Glutamatergic neuron (in vitro differentiated cells): ENCODE measurements around the gene IKZF2. TPM values are rescaled to one million over a fixed set of nuclear protein-coding genes. Genes with fewer than 3 reads are reported as not detected.

Source experiments
- DNase-seq: peaks from one replicate; pipeline ENCODE4 v3.0.0; 2022
- H3K27ac Mint-ChIP-seq: one replicate; pipeline ENCODE4 v1.8.0; 2020; ENCODE audit warnings: mild to moderate bottlenecking, mixed read lengths, inconsistent platforms; ENCODE audit not compliant: unreplicated experiment
- H3K27me3 Mint-ChIP-seq: one replicate; pipeline ENCODE4 v1.8.0; 2020; ENCODE audit warnings: mild to moderate bottlenecking, moderate library complexity, mixed read lengths, inconsistent platforms; ENCODE audit not compliant: unreplicated experiment
- H3K36me3 Mint-ChIP-seq: one replicate; pipeline ENCODE4 v1.8.0; 2020; ENCODE audit warnings: mild to moderate bottlenecking, mixed read lengths, inconsistent platforms; ENCODE audit not compliant: unreplicated experiment
- H3K4me1 Mint-ChIP-seq: one replicate; pipeline ENCODE4 v1.8.0; 2020; ENCODE audit warnings: mild to moderate bottlenecking, low read depth, mixed read lengths, inconsistent platforms; ENCODE audit not compliant: unreplicated experiment
- H3K4me3 Mint-ChIP-seq: one replicate; pipeline ENCODE4 v1.8.0; 2020; ENCODE audit warnings: mild to moderate bottlenecking, mixed read lengths, inconsistent platforms; ENCODE audit not compliant: unreplicated experiment
- H3K9me3 Mint-ChIP-seq: one replicate; pipeline ENCODE4 v1.8.0; 2020; ENCODE audit warnings: mild to moderate bottlenecking, moderate library complexity, mixed read lengths, inconsistent platforms; ENCODE audit not compliant: unreplicated experiment
- total RNA-seq: library from RNA; stranded (reverse); fragmentation: NEBNext Ultra II Directional; extraction: Animal tissue kit (Norgen Biotek cat#: 25700); gene quantifications from one replicate; pipeline ENCODE4 v1.2.1, GENCODE V29; 2021; ENCODE audit not compliant: unreplicated experiment
- TF ChIP-seq, protein P1 (sequence below): fragments of 200-600 bp; sonication (generic); IDR thresholded peaks from one replicate; pipeline ENCODE4 v1.5.0; 2021; ENCODE audit not compliant: partially characterized antibody, unreplicated experiment

IKZF2 gene
- total RNA-seq, 1 donor from 2014 or later, result 1.8 TPM

DNA sequence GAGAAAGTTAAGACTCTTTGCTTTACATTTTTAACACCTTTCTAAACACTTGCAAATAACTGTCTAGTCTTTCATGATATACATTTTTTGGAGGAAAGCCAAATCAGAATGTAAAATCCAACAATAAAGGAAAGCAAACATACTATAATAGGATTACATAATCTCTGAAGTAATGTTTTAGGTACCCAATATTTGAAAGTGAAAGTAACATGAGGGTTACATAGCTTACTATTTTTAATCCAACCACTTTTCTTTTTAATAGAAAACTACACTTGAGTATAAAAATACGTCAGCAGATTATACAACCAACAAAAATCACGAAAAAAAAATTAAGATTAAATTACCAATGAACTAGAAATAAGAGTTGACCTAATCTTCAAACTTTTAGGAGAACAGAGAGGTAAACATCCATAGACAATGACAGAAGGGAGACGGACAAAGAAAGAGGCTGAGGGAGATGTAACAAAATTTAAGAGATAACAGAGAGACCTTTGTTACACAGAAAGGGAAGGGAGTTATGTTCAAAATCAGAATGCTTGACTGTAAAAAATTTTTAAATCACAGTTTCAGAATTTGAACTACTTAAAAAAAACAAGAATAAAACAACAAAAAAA lies 150.0 kb downstream of the IKZF2 start:
- no peak overlapping the region for H3K27ac Mint-ChIP-seq
- H3K9me3 Mint-ChIP-seq, result no peaks in the 10 kb centered on the region
- H3K4me3 Mint-ChIP-seq, result no peak overlapping the region
- no peaks in the 10 kb centered on the region for H3K27me3 Mint-ChIP-seq
- H3K36me3 Mint-ChIP-seq, result no peaks in the 10 kb centered on the region
- no peaks in the 10 kb centered on the region for H3K4me1 Mint-ChIP-seq
- DNase-seq, result no peak
- TF ChIP-seq, protein P1, sequence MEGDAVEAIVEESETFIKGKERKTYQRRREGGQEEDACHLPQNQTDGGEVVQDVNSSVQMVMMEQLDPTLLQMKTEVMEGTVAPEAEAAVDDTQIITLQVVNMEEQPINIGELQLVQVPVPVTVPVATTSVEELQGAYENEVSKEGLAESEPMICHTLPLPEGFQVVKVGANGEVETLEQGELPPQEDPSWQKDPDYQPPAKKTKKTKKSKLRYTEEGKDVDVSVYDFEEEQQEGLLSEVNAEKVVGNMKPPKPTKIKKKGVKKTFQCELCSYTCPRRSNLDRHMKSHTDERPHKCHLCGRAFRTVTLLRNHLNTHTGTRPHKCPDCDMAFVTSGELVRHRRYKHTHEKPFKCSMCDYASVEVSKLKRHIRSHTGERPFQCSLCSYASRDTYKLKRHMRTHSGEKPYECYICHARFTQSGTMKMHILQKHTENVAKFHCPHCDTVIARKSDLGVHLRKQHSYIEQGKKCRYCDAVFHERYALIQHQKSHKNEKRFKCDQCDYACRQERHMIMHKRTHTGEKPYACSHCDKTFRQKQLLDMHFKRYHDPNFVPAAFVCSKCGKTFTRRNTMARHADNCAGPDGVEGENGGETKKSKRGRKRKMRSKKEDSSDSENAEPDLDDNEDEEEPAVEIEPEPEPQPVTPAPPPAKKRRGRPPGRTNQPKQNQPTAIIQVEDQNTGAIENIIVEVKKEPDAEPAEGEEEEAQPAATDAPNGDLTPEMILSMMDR, result no peak

DNA sequence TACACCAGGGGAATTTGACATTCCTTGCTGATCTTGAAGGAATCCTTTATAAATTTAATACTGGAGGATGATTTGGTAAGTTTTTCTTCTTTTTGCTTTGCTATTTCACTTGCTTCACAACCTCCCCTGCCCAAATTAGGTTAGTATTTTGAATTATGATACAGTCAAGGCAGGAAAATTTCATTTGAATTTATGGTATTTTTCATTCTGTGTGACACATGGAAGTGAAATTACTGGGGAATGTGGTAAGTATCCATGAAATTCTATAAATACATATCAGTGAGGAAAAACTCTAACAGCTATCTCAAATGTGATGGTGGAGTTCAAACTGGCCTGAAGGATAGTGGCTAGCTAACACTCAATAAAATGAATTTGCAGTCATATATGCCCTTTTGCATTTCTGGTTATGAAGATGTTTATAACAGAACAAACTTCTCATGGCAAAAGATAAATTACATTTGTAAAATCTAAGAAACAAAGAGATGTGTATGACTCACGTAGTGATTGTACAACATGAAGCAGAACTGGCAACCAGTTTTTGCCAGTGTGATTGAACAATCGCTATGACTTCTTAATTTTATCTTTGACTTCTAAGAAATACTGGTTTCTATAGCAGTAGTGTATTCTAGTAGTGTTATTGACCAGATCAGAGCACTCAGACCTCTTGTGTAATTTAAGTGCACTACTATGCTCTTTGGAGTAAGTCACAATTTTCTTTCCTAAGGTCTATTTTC lies 152.6 kb downstream of the IKZF2 start:
- no peaks in the 10 kb centered on the region for H3K36me3 Mint-ChIP-seq
- no peaks in the 10 kb centered on the region for H3K27me3 Mint-ChIP-seq
- no peaks in the 10 kb centered on the region for H3K4me1 Mint-ChIP-seq
- H3K27ac Mint-ChIP-seq, result no peak overlapping the region
- TF ChIP-seq, protein P1, result no peak
- H3K4me3 Mint-ChIP-seq, result no peak overlapping the region
- no peak for DNase-seq
- H3K9me3 Mint-ChIP-seq, result no peaks in the 10 kb centered on the region

DNA sequence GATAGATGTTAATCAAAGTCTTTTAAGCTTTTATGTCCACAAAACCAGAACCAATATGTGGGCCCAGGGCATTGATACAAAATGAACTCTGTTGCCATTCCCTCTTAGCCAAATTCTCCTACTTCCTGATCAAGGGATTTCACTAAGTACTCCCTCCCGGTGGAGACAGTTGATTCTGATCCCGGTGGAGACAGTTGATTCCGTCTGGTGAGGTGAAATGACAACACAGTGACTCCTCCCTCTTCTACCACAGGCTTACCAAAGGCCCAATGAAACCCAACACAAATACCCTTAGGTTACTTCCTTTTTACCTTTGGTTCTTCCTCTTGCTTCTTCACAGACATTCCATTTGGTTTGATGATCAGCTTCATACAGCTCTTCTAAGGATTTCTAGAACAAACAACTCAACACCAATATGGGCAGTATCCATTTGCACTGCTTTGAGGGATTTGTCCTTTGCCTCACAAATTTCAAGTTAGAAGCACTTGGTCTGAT lies 153.8 kb downstream of the IKZF2 start:
- H3K9me3 Mint-ChIP-seq, result no peaks in the 10 kb centered on the region
- H3K4me3 Mint-ChIP-seq, result no peak overlapping the region
- TF ChIP-seq, protein P1, result no peak
- H3K27ac Mint-ChIP-seq, result no peak overlapping the region
- no peak for DNase-seq
- no peaks in the 10 kb centered on the region for H3K36me3 Mint-ChIP-seq
- no peaks in the 10 kb centered on the region for H3K4me1 Mint-ChIP-seq
- H3K27me3 Mint-ChIP-seq, result no peaks in the 10 kb centered on the region

DNA sequence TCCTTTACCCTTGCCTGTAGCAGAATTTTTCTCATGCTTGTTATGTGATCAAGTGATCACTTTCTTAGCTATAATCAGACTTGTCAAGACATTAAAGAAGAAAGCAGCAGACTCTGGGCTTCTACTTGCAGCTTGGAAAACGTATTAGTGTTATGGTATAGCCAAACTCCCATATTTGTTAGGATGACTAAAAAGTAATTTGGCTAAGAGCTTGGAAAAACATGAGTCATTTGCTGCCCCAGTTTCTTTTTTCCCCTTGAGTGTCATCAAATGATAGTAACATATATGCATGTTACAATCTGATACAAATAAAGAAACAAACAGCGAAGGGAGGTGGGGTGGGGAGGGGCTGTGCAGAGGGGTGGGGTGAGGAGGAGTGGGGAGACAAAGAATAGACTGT lies 155.5 kb downstream of the IKZF2 start:
- no peaks in the 10 kb centered on the region for H3K4me1 Mint-ChIP-seq
- no peak overlapping the region for H3K27ac Mint-ChIP-seq
- no peak overlapping the region for H3K4me3 Mint-ChIP-seq
- no peaks in the 10 kb centered on the region for H3K9me3 Mint-ChIP-seq
- no peak for DNase-seq
- no peaks in the 10 kb centered on the region for H3K36me3 Mint-ChIP-seq
- no peaks in the 10 kb centered on the region for H3K27me3 Mint-ChIP-seq
- TF ChIP-seq, protein P1, result no peak

DNA sequence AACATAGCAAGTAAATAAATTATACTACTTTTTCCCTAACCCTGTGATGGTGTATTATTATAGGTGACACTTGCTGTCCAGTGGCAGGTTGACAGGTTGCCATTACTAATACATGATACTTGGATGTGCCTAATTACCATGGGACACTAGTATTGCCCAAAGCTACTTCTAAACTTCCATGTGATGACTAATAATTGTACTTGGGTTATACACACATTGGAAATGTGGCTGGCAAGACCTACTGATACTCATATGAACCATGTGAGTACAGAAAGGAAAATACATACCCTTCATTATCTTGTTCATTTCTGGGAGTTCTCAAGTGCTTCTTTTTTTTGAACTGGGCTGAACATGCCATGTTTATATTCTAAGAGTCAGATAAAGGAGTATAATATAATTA lies 156.4 kb downstream of the IKZF2 start:
- TF ChIP-seq, protein P1, result no peak
- H3K4me1 Mint-ChIP-seq, result no peaks in the 10 kb centered on the region
- DNase-seq, result no peak
- no peak overlapping the region for H3K27ac Mint-ChIP-seq
- no peak overlapping the region for H3K4me3 Mint-ChIP-seq
- no peaks in the 10 kb centered on the region for H3K9me3 Mint-ChIP-seq
- H3K36me3 Mint-ChIP-seq, result no peaks in the 10 kb centered on the region
- H3K27me3 Mint-ChIP-seq, result no peaks in the 10 kb centered on the region
